Activated gamma-delta T cell treated with anti-CD3 and anti-CD28 coated beads, Interleukin-2, amount 50 U/mL, for 16 hours (primary cell): ENCODE results near the gene DLG1.

Experiments
- DNase-seq: peaks from one replicate; pipeline ENCODE4 v3.0.0-alpha.2; 2020; ENCODE audit warnings: low read depth

DLG1 gene

DNA sequence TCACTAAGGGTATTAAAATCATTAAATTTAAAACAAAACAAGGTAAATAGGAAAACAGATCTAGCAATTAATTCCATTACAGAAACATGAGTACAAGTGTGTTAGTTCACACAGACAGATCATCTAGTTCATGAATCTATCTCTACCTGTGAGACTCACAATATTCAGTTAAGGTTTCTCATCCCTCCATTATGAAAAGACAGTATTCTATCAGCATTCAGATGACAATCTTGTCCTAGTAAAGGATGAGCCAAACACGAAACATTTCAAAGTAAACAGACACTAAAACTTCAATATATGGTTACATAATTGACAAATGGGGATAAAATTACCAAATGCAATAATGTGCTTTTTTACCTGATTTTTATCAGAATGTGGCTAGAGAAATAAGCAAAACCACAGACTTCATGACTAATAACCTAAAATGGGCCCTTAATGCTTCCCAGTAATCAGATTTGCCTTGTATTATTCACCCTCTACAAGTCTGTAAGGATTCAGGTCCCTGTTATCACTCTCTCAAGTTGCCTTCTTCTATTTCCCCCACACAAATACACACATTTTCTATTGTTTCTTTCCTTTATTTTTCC lies 126.8 kb downstream of the DLG1 start:
- no peak for DNase-seq

DNA sequence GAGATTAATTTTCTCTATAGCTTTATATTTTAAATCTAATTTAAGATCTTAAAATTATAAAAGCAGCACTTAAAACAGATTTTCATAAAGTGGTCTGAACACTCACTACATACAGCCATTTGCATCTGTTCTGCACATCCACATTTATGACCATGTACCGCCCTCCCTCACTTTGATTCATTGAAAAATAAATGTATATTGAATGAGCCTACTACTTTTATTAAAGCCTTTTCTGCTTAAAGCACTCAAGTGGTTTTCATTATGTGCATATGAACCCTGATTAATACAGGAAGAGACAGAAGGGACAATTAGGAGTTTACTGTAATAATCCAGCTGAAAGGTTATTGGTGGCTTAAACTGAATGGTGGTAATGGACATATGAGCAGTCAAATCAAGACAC lies 129.4 kb downstream of the DLG1 start:
- no peak for DNase-seq

DNA sequence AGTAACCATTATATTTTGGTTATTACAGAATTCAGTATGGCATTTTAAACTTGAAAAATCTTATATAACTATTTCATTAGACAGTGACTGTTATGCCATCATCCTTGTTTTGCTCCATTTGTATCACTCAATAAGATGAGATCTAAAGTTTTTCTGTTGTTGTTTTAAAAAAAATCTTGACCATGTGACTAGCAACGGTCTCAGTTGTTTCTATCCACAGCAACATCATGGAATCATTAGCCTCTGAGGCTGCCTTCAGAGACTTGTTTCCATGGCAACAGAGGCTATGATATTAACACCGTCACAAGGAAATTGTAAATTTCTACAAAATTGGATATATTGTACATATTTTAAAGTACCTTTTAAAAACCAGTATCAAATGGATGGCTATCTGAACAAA lies 129.8 kb downstream of the DLG1 start:
- DNase-seq = no peak

DNA sequence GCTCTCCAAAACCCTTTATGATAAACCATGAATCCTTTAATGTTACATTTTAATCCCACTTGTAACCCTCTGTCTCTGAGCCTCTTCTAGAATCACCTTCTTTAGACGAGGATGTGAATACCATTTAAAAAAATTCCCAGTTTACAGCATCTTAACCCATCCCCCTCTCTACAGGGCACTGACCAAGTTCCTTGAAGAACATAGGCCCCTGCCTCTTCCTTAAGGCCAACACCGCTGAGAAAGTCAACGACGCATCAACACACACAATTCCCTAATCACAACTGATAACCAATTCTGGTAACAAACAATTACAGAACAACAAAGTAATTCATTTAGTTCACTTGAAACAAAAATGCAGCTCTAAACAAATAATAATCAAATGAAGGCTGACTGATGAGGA lies 130.3 kb downstream of the DLG1 start:
- DNase-seq = no peak

DNA sequence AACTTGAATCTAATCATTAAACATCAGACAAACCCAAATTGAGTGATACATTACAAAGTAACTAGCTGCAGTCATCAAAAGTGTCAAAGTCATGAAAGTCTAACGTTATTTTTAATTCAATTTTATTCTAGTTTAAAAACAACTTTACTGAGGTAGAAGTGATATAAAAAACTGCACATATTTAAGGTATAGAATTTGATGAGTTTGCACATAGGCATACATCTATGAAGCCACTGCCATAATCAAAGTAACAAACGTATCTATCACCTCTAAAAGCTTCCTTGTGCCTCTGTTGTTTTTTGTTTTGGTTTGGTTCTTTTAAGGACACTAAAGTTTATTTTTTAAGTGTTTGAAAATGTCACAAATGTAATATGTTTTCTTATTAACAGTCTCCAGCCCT lies 130.9 kb downstream of the DLG1 start:
- no peak for DNase-seq

DNA sequence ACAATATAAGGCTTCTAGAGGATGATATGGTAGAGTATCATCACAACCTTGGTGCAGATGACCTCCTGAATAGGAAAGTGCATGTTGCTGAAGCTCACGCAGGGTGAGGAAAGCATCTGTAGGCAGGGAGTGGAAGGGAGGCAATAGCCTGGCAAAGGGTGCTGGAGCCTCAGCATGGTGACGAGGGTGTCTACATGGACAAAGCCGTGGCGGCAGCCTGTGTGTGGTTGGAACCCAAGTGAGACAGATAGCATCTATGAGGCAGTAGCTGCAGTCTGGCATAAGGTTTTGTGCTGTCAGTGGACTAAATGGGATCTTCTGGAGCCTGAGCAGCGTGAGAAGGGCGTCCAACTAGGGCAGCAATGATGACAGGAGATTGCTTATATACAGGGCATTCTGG lies 132.5 kb downstream of the DLG1 start:
- no peak for DNase-seq

DNA sequence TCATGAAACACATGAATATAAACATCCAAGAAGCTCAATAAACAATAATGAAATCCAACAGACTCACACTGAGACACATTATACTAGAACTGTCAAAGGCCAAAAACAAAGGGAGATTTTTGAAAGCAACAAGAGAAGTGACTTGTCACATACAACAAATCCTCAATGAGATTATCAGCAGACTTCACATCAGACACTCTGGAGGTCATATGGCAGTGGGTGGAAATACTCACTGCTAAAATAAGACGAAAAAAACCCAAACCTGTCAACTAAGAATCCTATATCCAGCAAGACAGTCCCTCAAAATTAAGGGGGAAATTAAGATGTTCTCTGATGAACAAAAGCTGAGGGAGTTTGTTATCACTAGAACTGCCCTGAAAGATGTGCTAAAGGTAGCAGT lies 143.4 kb downstream of the DLG1 start:
- DNase-seq = no peak

DNA sequence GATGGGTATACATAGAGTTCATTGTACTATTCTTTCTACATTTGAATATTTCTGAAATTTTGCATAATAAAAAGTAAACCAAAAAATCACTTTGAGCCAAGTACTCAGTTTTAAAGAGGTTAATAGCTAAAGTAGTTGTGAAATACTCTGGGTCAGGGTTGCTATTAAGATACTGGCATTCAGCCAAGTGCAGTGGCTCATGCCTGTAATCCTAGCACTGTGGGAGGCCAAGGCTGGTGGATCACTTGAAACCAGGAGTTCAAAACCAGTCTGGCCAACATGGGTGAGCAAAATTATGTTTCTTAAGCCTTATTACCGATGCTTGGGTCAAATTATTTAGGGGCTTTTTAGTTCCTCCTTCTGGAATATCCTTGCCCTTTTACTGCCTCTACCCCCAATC lies 146.8 kb downstream of the DLG1 start:
- DNase-seq = no peak

DNA sequence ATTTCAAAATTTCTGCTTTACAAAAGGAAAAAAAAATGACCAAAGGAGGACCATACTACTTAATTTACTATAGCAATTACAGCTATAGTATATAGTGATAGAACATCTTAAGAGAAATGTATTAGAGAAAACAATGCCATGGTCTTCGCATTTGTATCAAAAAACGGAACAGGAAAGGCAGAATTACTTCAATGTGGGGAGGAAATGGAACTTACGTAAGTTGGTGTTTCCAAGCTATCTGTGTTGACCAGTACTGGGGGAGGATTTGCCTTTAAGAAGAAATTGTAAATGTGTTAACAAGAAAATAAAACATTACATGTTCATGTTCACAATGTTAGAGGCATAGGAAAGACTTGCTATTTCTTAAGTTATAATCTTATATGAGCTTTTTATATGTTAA lies 148.9 kb downstream of the DLG1 start:
- DNase-seq = no peak

DNA sequence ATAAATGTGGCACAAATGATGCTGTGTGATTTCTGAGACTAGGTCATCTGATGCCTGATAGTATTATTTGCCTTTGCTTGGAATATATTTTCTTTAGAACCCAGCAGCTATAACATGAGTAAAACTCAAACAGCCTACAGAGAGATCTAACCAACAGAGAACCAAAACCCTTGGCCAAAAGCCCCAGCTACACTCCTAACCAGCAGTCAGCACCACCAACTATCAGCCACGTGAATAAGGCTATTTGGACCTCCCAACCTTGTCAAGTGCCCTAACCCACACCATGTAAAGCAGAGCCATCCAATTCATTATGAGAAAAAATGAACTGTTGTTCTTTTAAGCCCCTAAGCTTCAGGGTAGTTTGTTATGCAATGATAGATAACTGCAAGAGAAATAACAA lies 154.2 kb downstream of the DLG1 start:
- no peak for DNase-seq

DNA sequence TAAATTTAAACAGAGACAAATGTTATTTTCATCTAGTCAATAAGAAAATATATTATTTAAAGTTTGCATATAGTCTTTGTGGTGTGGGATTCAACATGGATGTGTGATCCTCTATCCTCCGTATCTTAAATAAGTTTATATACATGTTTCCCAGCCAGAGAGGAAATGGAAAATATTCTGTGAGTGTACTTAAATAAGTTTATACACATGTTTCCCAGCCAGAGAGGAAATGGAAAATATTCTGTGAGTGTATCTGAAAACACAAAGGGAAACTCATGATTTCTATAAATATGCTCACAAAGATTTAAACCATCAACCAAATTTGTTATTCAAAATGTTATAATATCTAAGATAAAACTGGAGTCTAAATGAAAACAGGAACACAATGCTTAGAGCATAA lies 158.8 kb downstream of the DLG1 start:
- DNase-seq = no peak

DNA sequence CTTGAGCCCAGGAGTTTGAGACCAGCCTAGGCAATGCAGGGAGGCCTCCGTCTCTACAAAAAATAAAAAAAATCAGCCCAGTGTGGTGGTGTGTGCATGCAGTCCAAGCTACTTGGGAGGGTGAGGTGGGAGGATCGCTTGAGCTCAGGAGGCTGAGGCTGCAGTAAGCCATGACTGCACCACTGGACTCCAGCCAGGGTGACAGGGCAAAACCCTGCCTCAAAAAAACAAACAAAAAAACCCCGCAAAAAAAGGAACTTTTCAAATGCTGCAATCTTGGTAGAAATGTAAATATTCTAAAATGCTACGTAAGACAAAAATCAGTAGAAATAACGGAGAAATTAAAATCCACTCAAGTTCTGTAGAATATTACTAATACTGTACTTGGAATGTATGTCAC lies 160.7 kb downstream of the DLG1 start:
- no peak for DNase-seq

DNA sequence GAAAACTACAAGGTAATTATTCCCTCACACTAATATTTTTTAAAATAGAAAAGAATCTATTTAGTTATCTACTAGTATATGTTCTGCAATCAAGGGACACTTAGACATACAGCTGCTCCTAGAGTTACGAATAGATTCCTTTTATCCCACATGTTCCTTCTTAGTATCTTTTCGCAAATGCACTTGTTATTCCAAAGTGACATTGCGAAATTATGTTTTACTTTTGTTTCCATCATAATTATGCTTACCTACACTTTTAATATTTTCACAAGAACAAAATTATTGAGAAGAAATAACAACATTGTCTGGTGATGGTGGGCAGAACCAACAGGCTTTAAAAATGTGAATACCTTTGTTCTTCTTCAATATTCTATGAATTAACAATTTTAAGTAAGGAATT lies 161.7 kb downstream of the DLG1 start:
- no peak for DNase-seq

DNA sequence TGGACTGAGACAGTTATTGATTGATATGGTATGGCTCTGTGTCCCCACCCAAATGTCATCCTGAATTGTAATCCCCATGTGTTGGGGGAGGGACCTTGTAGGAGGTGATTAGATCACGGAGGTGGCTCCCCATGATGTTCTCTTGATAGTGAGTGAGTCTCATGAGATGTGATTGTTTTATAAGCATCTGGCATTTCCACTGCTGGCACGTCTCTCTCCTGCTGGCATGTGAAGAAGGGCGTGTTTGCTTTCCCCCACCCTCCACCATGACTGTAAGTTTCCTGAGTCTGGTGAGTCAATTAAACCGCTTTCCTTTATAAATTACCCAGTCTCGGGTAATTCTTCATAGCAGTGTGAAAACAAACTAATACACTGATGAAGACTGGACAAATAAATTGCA lies 163.2 kb downstream of the DLG1 start:
- DNase-seq = no peak

DNA sequence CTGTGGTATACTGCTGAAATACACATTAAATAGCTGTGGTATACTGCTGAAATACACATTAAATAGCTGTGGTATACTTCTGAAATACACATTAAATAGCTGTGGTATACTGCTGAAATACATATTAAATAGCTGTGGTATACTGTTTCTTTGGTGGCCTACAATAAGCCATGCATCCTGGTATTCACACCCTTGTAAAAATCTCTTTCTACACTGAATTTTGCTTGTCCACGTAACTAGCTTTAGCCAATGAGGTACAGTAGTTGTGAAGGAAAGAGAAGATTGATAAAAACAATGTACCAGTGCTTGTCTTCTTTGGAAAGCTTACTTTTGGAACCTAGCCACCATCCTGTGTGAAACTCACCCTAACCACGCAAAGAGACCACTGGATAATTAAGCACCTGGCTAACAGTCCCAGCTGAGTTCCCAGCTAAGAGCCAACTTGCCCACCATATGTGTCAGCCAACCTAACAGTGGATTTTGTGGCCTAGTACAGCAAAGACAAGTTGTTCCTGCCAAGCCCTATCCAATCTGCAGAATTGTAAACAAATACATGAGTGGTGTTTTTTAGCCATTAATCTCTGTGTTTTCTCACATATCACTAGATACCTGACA lies 165.4 kb downstream of the DLG1 start:
- no peak for DNase-seq

DNA sequence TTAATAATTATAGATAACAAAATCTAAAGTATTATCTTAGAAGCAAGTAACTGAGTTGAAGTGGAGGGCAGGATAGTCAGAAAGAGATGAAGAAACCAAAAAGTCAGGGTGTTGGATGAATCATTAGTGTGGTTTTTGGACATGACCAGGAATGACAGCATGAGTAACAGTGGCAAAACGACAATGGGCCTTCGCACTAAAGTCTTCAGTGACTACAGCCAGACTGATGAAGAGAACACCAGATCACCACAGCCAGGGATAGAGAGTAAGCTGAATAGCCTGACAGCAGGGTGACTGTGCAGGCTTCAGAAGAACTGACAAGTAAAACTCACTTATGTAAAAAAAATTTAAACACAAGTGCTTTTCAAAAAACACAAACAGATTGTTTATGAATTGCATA lies 172.8 kb downstream of the DLG1 start:
- DNase-seq = no peak

DNA sequence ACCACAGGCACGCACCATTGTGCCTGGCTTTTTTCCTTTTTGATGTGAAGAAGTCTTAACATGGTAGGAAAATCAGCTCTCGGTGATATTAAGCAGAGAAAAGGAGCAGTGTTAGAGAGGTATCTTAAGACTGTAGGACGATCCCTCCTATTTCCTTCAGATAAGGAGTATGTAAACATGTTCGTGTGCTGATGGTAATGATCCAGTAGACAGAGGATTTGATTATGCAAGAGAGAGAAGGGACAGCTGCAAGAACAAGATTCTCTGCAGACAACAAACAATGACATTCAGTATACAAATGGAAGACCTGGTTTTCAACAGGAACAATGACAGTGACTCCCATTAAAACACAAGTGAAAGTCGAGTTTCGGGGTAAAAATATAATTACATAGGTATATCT lies 173.7 kb downstream of the DLG1 start:
- no peak for DNase-seq

DNA sequence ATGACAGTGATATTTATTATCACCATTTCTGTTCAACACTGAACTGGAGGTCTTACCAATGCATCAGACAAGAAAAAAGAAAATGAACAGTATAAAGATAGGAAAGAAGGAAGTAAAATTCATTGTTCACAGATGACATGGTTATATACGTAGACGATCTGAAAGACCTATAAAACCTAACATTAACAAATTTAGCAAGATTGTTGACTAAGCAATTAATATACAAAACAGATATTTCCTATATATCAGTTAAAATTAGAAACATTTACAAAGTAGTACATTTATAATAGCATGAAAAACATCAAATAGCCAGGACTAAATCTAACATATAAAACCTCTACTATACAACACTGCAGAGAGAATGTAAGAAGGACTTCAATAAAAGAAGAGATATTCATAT lies 176.0 kb downstream of the DLG1 start:
- DNase-seq = no peak

DNA sequence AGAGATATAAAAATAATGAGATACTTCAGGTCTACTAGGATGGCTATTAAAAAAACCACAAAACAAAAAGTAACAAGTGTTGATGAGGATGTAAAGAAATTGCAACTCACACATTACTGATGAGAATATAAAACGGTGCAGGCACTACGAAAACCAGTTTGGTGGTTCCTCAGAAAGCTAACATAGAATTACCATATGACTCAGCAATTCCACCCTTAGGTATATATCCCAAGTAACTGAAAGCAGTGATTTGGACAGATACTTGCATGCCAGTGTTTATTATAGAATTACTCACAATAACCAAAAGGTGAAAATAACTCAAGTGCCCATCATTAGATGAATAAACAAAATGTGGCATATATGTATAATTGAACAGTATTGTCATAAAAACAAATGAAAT lies 181.3 kb downstream of the DLG1 start:
- DNase-seq = no peak

DNA sequence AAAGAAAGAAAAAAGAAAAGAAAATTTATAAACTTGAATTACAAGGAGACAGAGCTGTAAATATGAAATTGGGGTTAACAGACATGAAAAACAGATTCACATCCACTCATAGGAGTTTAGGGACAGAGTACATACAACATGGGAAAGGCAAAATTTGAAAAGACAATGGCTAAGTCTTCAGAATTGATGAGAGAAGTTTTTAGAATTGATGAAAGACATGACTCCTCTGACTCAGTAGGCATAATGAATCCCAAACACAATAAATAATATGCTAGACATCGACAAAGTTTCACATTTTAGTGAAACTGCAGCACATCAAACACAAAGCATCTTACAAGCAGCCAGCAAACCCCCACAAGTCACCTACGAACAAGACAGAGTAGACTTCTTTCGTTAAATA lies 184.4 kb downstream of the DLG1 start:
- DNase-seq = no peak

DNA sequence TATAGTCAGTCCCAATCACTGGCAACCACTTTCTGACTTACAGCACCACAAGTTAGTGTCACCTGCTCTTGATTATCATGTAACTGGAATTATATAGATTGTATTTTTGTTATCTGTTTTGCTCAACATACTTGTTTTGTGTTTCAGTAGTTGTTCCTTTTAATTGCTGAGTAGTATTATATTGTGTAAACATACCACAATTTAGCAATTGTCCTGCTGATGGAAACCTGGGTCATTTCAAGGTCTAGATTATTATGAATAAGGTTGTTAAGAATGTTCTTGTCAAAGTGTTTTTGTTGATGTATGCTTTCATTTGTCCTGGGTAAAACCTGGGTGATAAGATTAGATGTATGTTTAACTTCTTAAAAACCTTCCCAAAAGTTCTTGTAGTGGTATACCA lies 186.7 kb downstream of the DLG1 start:
- no peak for DNase-seq

DNA sequence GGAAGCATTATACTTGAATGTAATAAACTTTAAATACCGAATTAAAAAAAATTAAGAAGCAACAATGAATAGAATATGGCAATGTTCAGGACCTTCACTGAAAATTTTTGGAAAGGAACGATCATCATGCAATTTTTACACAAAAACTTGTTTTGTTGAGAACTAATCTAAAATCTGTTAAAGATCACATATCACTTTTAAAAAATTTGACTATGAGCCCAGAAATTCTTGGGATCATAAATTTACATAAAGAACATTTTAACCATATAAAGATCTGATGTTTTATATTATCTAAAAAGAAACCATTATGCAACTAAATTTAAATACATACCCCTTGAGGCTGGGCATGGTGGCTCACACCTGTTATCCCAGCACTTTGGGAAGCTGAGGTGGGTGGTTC lies 192.6 kb downstream of the DLG1 start:
- no peak for DNase-seq

DNA sequence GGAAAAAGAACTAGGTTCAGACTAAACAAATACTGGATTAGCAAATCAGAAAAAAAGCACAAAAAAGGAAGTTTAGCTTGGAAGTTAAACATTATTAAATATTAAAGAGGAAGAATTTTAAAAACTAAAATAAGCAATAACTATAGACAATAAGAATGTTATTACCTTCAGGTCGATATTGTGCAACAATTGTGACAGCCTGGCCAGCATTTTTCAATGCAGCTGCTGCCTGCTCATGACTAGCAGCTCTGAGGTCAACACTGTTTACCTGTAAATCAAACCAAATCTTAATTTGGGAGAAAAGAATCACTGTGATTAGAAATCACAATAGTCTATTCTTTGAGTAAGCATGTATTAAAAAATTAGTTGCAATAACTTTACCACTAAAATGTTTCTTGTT lies 193.7 kb downstream of the DLG1 start:
- DNase-seq = no peak

DNA sequence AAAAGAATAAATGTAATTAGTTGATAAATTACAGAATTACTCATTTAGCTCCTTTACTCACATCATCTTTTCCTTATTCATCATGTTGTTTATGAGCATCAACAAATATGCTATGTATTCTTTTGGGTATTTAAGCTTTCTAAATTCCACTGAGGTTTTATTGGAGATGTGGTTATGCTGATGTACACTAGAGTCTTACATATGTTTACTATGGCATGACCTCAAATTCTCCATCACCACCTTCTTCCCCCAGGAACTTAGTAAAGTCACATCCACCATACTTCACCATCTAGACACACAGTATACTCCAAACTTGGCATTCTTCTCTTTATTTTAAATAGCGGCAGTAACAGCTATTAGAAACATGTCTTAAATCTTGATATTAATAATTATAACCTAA lies 194.6 kb downstream of the DLG1 start:
- DNase-seq = no peak

DNA sequence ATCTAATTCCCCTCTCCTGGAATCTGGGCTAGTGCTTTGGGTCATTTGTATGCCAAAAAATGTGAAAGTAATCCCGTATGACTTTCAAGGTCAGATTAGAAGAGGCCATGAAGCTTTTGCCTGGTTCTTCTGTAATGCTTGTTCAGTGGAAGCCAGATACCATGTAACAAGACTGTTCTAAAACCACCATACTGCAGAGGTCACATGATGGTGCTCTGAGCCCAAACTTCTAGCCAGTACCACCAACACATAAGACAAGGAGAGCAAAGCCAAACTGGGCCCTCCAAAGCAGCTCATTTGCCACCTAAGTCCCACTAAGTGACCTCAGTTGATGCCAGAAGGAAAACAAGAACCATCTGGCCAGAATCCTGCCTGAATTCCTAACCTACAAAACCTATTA lies 204.5 kb downstream of the DLG1 start:
- DNase-seq = no peak
